HCT116 (cell line): Measurements from ENCODE around the gene PRKCH.

ENCODE experiments used
- CEBPB ChIP-seq: IDR thresholded peaks from 2 replicates; pipeline ENCODE4 v1.6.1; 2012; ENCODE audit warnings: low read depth
- CTCF ChIP-seq, 3 experiments: fragments of 200-600 bp in 1 of 3; sonication (generic) in 1 of 3; IDR thresholded peaks in 2 of 3; conservative IDR thresholded peaks in 1 of 3; 2 replicates each; pipeline ENCODE4 v1.5.1; 2012 to 2017; ENCODE audit warnings: low read depth in 2 of 3, low read length in 2 of 3, antibody characterized with exemption in 1 of 3, borderline replicate concordance in 1 of 3, control low read depth in 1 of 3, mild to moderate bottlenecking in 1 of 3, mixed read lengths in 1 of 3, mixed run types in 1 of 3, moderate library complexity in 1 of 3; ENCODE audit not compliant: insufficient read depth in 1 of 3
- EZH2 ChIP-seq: fragments of 200-600 bp; sonication (generic); IDR thresholded peaks from 2 replicates; pipeline ENCODE4 v1.6.1; 2017; ENCODE audit warnings: antibody characterized with exemption, mixed run types
- EZH2phosphoT487 ChIP-seq: fragments of 200-600 bp; IDR thresholded peaks from 2 replicates; pipeline ENCODE4 v1.6.1; 2018; ENCODE audit warnings: antibody characterized with exemption, borderline replicate concordance
- MAX ChIP-seq: IDR thresholded peaks from 2 replicates; pipeline ENCODE4 v1.6.1; 2012
- POLR2A ChIP-seq: IDR thresholded peaks from 2 replicates; pipeline ENCODE4 v1.7.0; 2011; ENCODE audit warnings: borderline replicate concordance; ENCODE audit not compliant: insufficient read depth, insufficient read length; ENCODE audit errors: extremely low read depth
- RAD21 ChIP-seq: IDR thresholded peaks from 2 replicates; pipeline ENCODE4 v1.6.1; 2012; ENCODE audit warnings: low read depth, mild to moderate bottlenecking
- SIN3A ChIP-seq: IDR thresholded peaks from 2 replicates; pipeline ENCODE4 v1.6.1; 2012; ENCODE audit warnings: low read depth
- SP1 ChIP-seq: IDR thresholded peaks from 2 replicates; pipeline ENCODE4 v1.6.1; 2012; ENCODE audit warnings: low read depth
- ZFX ChIP-seq: fragments of 450-650 bp; IDR thresholded peaks from 2 replicates; pipeline ENCODE4 v1.6.1; 2017
- ZNF274 ChIP-seq: fragments of 200-500 bp; sonication (Bioruptor generic); IDR thresholded peaks from 2 replicates; pipeline ENCODE4 v1.6.1; 2014; ENCODE audit warnings: mild to moderate bottlenecking, low read depth, low read length, inconsistent platforms
- TF ChIP-seq, protein P1 (sequence below): IDR thresholded peaks from 2 replicates; pipeline ENCODE4 v1.6.1; 2012; ENCODE audit warnings: low read depth

- TF ChIP-seq RAD21 (no peak), CTCF (IDR thresholded peaks at IDR 0.05 in 2 of 3, conservative IDR thresholded peaks at IDR 0.05 in 1 of 3; ENCODE audit: borderline replicate concordance in 1 of 3, insufficient read depth in 1 of 3, low read depth in 2 of 3, low read length in 2 of 3) (no peak), EZH2phosphoT487 (no peak), ZNF274 (no peak), SP1 (no peak), POLR2A (no peak), ZFX (no peak), EZH2 (no peak), MAX (no peak), CEBPB (no peak), SIN3A (no peak)
- TF ChIP-seq, protein P1, sequence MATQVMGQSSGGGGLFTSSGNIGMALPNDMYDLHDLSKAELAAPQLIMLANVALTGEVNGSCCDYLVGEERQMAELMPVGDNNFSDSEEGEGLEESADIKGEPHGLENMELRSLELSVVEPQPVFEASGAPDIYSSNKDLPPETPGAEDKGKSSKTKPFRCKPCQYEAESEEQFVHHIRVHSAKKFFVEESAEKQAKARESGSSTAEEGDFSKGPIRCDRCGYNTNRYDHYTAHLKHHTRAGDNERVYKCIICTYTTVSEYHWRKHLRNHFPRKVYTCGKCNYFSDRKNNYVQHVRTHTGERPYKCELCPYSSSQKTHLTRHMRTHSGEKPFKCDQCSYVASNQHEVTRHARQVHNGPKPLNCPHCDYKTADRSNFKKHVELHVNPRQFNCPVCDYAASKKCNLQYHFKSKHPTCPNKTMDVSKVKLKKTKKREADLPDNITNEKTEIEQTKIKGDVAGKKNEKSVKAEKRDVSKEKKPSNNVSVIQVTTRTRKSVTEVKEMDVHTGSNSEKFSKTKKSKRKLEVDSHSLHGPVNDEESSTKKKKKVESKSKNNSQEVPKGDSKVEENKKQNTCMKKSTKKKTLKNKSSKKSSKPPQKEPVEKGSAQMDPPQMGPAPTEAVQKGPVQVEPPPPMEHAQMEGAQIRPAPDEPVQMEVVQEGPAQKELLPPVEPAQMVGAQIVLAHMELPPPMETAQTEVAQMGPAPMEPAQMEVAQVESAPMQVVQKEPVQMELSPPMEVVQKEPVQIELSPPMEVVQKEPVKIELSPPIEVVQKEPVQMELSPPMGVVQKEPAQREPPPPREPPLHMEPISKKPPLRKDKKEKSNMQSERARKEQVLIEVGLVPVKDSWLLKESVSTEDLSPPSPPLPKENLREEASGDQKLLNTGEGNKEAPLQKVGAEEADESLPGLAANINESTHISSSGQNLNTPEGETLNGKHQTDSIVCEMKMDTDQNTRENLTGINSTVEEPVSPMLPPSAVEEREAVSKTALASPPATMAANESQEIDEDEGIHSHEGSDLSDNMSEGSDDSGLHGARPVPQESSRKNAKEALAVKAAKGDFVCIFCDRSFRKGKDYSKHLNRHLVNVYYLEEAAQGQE: no peak
These were observed 37.4 kb upstream of the PRKCH start for GRCh38 chr14:61284001-61284400.
